ENCODE results near the gene PIGBOS1. TPM values are rescaled to one million over a fixed set of nuclear protein-coding genes. Genes with fewer than 3 reads are reported as not detected.

PIGBOS1 gene
- total and polyA plus RNA-seq, 2 experiments from 2014 or later = 9.1 to 16.7 TPM

GRCh38 chr15:55343168-55343567 is 24.2 kb upstream of the PIGBOS1 start:
- Mint-ChIP-seq H3K9me3 (no peaks in the 10 kb centered on the region), H3K4me1 (peaks cover 19% of the 10 kb centered on the region), H3K36me3 (ENCODE audit: low read depth) (no peaks in the 10 kb centered on the region), H3K27me3 (ENCODE audit: insufficient read depth, low read depth, poor library complexity) (peaks cover 7% of the 10 kb centered on the region), H3K27ac (no peak overlapping the region), H3K4me3 (no peak overlapping the region)
- Histone ChIP-seq H3F3A (replicated peaks; ENCODE audit: low read depth) (no peaks in the 10 kb centered on the region), H3K4me2 (no peak overlapping the region), H3K9me2 (ENCODE audit: insufficient read depth) (peaks cover 2% of the 10 kb centered on the region; the same call in 1 of the 2 replicates), H3K4me3 (no peak overlapping the region), H4K20me1 (replicated peaks; ENCODE audit: insufficient read depth) (no peaks in the 10 kb centered on the region), H3K27me3 (ENCODE audit: insufficient read depth) (no peaks in the 10 kb centered on the region), H2AFZ (no peak overlapping the region), H3K79me2 (replicated peaks; ENCODE audit: insufficient read depth) (no peaks in the 10 kb centered on the region), H3K27ac (ENCODE audit: low read depth) (no peak overlapping the region), H3K4me1 (ENCODE audit: insufficient read depth) (peaks cover 13% of the 10 kb centered on the region), H3K36me3 (ENCODE audit: insufficient read depth) (no peaks in the 10 kb centered on the region)
- TF ChIP-seq POLR2AphosphoS5 (IDR thresholded peaks at IDR 0.05; ENCODE audit: low read depth) (no peak), JUNB (IDR thresholded peaks at IDR 0.05; ENCODE audit: unreplicated experiment) (no peak), EZH2phosphoT487 (IDR thresholded peaks at IDR 0.05; ENCODE audit: unreplicated experiment) (no peak), CREB1 (CRISPR knock-in tag; IDR thresholded peaks at IDR 0.05; ENCODE audit: low read depth) (no peak), ZNF331 (CRISPR knock-in tag; IDR thresholded peaks at IDR 0.05; ENCODE audit: low read depth) (no peak), ZNF114 (CRISPR knock-in tag; IDR thresholded peaks at IDR 0.05) (no peak), STAT1 (IDR thresholded peaks at IDR 0.05; ENCODE audit: unreplicated experiment) (no peak), NANOG (IDR thresholded peaks at IDR 0.05; ENCODE audit: borderline replicate concordance) (no peak), EZH2 (IDR thresholded peaks at IDR 0.05; ENCODE audit: low read depth, unreplicated experiment) (no peak), ETS1 (IDR thresholded peaks at IDR 0.05) (no peak)
- TF ChIP-seq, protein P1, sequence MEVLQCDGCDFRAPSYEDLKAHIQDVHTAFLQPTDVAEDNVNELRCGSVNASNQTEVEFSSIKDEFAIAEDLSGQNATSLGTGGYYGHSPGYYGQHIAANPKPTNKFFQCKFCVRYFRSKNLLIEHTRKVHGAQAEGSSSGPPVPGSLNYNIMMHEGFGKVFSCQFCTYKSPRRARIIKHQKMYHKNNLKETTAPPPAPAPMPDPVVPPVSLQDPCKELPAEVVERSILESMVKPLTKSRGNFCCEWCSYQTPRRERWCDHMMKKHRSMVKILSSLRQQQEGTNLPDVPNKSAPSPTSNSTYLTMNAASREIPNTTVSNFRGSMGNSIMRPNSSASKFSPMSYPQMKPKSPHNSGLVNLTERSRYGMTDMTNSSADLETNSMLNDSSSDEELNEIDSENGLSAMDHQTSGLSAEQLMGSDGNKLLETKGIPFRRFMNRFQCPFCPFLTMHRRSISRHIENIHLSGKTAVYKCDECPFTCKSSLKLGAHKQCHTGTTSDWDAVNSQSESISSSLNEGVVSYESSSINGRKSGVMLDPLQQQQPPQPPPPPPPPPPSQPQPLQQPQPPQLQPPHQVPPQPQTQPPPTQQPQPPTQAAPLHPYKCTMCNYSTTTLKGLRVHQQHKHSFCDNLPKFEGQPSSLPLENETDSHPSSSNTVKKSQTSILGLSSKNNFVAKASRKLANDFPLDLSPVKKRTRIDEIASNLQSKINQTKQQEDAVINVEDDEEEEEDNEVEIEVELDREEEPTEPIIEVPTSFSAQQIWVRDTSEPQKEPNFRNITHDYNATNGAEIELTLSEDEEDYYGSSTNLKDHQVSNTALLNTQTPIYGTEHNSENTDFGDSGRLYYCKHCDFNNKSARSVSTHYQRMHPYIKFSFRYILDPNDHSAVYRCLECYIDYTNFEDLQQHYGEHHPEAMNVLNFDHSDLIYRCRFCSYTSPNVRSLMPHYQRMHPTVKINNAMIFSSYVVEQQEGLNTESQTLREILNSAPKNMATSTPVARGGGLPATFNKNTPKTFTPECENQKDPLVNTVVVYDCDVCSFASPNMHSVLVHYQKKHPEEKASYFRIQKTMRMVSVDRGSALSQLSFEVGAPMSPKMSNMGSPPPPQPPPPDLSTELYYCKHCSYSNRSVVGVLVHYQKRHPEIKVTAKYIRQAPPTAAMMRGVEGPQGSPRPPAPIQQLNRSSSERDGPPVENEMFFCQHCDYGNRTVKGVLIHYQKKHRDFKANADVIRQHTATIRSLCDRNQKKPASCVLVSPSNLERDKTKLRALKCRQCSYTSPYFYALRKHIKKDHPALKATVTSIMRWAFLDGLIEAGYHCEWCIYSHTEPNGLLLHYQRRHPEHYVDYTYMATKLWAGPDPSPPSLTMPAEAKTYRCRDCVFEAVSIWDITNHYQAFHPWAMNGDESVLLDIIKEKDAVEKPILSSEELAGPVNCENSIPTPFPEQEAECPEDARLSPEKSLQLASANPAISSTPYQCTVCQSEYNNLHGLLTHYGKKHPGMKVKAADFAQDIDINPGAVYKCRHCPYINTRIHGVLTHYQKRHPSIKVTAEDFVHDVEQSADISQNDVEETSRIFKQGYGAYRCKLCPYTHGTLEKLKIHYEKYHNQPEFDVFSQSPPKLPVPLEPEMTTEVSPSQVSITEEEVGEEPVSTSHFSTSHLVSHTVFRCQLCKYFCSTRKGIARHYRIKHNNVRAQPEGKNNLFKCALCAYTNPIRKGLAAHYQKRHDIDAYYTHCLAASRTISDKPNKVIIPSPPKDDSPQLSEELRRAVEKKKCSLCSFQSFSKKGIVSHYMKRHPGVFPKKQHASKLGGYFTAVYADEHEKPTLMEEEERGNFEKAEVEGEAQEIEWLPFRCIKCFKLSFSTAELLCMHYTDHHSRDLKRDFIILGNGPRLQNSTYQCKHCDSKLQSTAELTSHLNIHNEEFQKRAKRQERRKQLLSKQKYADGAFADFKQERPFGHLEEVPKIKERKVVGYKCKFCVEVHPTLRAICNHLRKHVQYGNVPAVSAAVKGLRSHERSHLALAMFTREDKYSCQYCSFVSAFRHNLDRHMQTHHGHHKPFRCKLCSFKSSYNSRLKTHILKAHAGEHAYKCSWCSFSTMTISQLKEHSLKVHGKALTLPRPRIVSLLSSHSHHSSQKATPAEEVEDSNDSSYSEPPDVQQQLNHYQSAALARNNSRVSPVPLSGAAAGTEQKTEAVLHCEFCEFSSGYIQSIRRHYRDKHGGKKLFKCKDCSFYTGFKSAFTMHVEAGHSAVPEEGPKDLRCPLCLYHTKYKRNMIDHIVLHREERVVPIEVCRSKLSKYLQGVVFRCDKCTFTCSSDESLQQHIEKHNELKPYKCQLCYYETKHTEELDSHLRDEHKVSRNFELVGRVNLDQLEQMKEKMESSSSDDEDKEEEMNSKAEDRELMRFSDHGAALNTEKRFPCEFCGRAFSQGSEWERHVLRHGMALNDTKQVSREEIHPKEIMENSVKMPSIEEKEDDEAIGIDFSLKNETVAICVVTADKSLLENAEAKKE (CRISPR knock-in tag; IDR thresholded peaks at IDR 0.05) = no peak
- TF ChIP-seq, protein P2, sequence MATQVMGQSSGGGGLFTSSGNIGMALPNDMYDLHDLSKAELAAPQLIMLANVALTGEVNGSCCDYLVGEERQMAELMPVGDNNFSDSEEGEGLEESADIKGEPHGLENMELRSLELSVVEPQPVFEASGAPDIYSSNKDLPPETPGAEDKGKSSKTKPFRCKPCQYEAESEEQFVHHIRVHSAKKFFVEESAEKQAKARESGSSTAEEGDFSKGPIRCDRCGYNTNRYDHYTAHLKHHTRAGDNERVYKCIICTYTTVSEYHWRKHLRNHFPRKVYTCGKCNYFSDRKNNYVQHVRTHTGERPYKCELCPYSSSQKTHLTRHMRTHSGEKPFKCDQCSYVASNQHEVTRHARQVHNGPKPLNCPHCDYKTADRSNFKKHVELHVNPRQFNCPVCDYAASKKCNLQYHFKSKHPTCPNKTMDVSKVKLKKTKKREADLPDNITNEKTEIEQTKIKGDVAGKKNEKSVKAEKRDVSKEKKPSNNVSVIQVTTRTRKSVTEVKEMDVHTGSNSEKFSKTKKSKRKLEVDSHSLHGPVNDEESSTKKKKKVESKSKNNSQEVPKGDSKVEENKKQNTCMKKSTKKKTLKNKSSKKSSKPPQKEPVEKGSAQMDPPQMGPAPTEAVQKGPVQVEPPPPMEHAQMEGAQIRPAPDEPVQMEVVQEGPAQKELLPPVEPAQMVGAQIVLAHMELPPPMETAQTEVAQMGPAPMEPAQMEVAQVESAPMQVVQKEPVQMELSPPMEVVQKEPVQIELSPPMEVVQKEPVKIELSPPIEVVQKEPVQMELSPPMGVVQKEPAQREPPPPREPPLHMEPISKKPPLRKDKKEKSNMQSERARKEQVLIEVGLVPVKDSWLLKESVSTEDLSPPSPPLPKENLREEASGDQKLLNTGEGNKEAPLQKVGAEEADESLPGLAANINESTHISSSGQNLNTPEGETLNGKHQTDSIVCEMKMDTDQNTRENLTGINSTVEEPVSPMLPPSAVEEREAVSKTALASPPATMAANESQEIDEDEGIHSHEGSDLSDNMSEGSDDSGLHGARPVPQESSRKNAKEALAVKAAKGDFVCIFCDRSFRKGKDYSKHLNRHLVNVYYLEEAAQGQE (IDR thresholded peaks at IDR 0.05; ENCODE audit: unreplicated experiment) = no peak
- TF ChIP-seq, protein P3, sequence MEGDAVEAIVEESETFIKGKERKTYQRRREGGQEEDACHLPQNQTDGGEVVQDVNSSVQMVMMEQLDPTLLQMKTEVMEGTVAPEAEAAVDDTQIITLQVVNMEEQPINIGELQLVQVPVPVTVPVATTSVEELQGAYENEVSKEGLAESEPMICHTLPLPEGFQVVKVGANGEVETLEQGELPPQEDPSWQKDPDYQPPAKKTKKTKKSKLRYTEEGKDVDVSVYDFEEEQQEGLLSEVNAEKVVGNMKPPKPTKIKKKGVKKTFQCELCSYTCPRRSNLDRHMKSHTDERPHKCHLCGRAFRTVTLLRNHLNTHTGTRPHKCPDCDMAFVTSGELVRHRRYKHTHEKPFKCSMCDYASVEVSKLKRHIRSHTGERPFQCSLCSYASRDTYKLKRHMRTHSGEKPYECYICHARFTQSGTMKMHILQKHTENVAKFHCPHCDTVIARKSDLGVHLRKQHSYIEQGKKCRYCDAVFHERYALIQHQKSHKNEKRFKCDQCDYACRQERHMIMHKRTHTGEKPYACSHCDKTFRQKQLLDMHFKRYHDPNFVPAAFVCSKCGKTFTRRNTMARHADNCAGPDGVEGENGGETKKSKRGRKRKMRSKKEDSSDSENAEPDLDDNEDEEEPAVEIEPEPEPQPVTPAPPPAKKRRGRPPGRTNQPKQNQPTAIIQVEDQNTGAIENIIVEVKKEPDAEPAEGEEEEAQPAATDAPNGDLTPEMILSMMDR (conservative IDR thresholded peaks at IDR 0.05; ENCODE audit: low read depth in 2 of 2) = no peak
- ATAC-seq (no peak), DNase-seq (ENCODE audit: low spot score) (no peak)

Measured in GM23338 (cell line).